ENCODE data around the gene HSD17B10. TPM values are rescaled to one million over a fixed set of nuclear protein-coding genes. Genes with fewer than 3 reads are reported as not detected.

Gene HSD17B10
- total and polyA plus RNA-seq, 10 donors, result 41.9 to 67.7 (median 48.6) TPM

GRCh38 chrX:53442322-53442631 lies 8.1 kb upstream of the HSD17B10 start:
- intact Hi-C loops (cut with DNase I; ENCODE audit: low total_unique reads), result no loop called here
- no peaks in the 10 kb centered on the region for H3K9me3 ChIP-seq
- TF ChIP-seq POLR2A (IDR thresholded peaks at IDR 0.05), result no peak
- no peak for TF ChIP-seq CTCF (IDR thresholded peaks at IDR 0.05 in 8 of 11, conservative IDR thresholded peaks at IDR 0.05 in 3 of 11)
- no peak for TF ChIP-seq POLR2AphosphoS5 (IDR thresholded peaks at IDR 0.05)
- H3K4me1 ChIP-seq, result peaks cover 0 to 22% (median 10%) of the 10 kb centered on the region in 6 donors
- peak overlapping the region in 3 of 8 donors; percentile 72 to 81 (median 75) for H3K27ac ChIP-seq
- no peak for DNase-seq
- peak overlapping the region in 4 of 8 donors; percentile 37 to 69 (median 42) for H3K4me3 ChIP-seq
- H3K27me3 ChIP-seq (replicated peaks in 1 of 7), result peaks cover 0 to 24% (median 5%) of the 10 kb centered on the region in 7 donors
- WGBS, 5 donors, result 14 to 43% (median 29%) methylated on average over 1 of the region's 1 CpG
- H3K36me3 ChIP-seq, result no peaks in the 10 kb centered on the region

GRCh38 chrX:53441531-53442321 lies 7.6 kb upstream of the HSD17B10 start:
- 4 to 17% (median 14%) methylated on average over 14 to 44 of the region's 44 CpGs for WGBS, 5 donors
- H3K36me3 ChIP-seq, result no peaks in the 10 kb centered on the region
- peak overlapping the region; percentile 25 to 69 (median 41) for H3K4me3 ChIP-seq
- intact Hi-C loops (cut with DNase I; ENCODE audit: low total_unique reads), result no loop called here
- peak overlapping the region in 5 of 8 donors; percentile 65 to 81 (median 72) for H3K27ac ChIP-seq
- peak; percentile 91 for DNase-seq
- peaks cover 0 to 22% (median 10%) of the 10 kb centered on the region in 6 donors for H3K4me1 ChIP-seq
- H3K9me3 ChIP-seq, result no peaks in the 10 kb centered on the region
- H3K27me3 ChIP-seq (replicated peaks in 1 of 7), result peaks cover 0 to 24% (median 5%) of the 10 kb centered on the region in 7 donors
- peak; percentile 41 to 72 (median 71) for TF ChIP-seq POLR2AphosphoS5 (IDR thresholded peaks at IDR 0.05)
- no peak for TF ChIP-seq POLR2A (IDR thresholded peaks at IDR 0.05)
- TF ChIP-seq CTCF (IDR thresholded peaks at IDR 0.05 in 8 of 11, conservative IDR thresholded peaks at IDR 0.05 in 3 of 11), result no peak

DNA sequence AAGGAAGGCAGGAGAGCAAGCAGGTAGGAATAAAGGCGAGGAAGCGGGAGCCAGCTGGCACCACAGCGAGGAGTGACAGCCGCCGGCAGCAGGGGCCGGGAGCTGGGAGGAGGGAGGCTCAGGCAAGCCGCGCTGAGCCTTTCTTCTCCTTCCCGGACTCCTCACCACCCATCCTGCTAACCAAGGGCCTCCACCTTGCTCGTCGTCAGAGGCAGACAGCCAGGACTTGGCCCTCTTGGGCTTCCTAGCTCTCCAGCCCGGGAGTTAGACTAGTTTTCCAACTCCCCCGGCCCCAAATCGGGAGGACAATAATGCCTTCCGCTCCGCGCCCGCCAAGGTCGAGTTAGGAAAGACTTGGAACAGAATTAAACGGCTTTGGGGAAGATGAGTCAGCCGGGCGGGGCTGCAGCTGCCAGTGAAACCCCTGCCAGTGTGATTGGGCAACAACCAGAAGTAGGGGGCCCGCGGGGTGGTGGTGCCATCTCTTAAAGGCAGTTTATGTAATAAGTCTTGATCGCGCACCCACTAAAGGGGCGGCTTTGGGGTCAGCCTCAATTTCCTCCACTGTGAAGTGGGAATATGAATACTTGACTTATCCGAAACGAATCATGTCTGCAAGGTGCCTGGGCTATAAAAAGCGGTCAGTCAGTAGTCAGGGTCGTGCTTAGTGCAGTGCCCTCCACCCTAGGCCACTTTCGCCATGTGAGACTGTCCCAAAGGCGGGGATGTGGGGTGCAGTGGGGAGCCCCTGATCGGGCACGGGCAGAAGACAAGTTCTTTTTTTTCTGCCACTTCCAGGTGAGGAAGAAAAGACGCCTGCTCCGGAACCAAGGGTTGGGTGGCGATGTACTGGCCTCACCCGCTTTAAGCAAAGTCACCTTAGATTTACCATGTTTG lies 6.7 kb upstream of the HSD17B10 start:
- peak; percentile 82 for DNase-seq
- peak overlapping the region in 6 of 8 donors; percentile 54 to 81 (median 70) for H3K27ac ChIP-seq
- 8 to 36% (median 14%) methylated on average over 24 to 39 of the region's 39 CpGs for WGBS, 5 donors
- peaks cover 0 to 27% (median 12%) of the 10 kb centered on the region in 6 donors for H3K4me1 ChIP-seq
- H3K9me3 ChIP-seq, result no peaks in the 10 kb centered on the region
- peak overlapping the region in 7 of 8 donors; percentile 25 to 69 (median 42) for H3K4me3 ChIP-seq
- H3K27me3 ChIP-seq (replicated peaks in 1 of 7), result peaks cover 0 to 31% (median 5%) of the 10 kb centered on the region in 7 donors
- H3K36me3 ChIP-seq, result no peaks in the 10 kb centered on the region
- intact Hi-C loops (cut with DNase I; ENCODE audit: low total_unique reads), result no loop called here
- TF ChIP-seq POLR2A (IDR thresholded peaks at IDR 0.05) (no peak), POLR2AphosphoS5 (IDR thresholded peaks at IDR 0.05) (peak in 2 of 3 donors; percentile 29 to 56), CTCF (IDR thresholded peaks at IDR 0.05 in 8 of 11, conservative IDR thresholded peaks at IDR 0.05 in 3 of 11) (no peak)

Data from spleen (tissue), 11 donors.